Measurements from ENCODE around the gene ADAM12.

The ADAM12 gene

GRCh38 chr10:126119599-126119998 lies 268.7 kb downstream of the ADAM12 start:
- no peak for DNase-seq (ENCODE audit: low read depth in 2 of 2, low spot score in 1 of 2)

GRCh38 chr10:126118476-126118875 lies 269.8 kb downstream of the ADAM12 start:
- DNase-seq (ENCODE audit: low read depth in 2 of 2, low spot score in 1 of 2): no peak

- DNase-seq (ENCODE audit: low read depth in 2 of 2, low spot score in 1 of 2): no peak
Observed at GRCh38 chr10:126117196-126117595, 271.1 kb downstream of the ADAM12 start.

GRCh38 chr10:126115886-126116285 lies 272.4 kb downstream of the ADAM12 start:
- no peak for DNase-seq (ENCODE audit: low read depth in 2 of 2, low spot score in 1 of 2)

- no peak for DNase-seq (ENCODE audit: low read depth in 2 of 2, low spot score in 1 of 2)
Observed at GRCh38 chr10:126114884-126115555, 273.3 kb downstream of the ADAM12 start.

- DNase-seq (ENCODE audit: low read depth in 2 of 2, low spot score in 1 of 2): no peak
Observed at GRCh38 chr10:126111516-126111915, 276.8 kb downstream of the ADAM12 start.

GRCh38 chr10:126110489-126111180 lies 277.6 kb downstream of the ADAM12 start:
- no peak for DNase-seq (ENCODE audit: low read depth in 2 of 2, low spot score in 1 of 2)

GRCh38 chr10:126109893-126110292 lies 278.4 kb downstream of the ADAM12 start:
- no peak for DNase-seq (ENCODE audit: low read depth in 2 of 2, low spot score in 1 of 2)

- no peak for DNase-seq (ENCODE audit: low read depth in 2 of 2, low spot score in 1 of 2)
Observed at GRCh38 chr10:126108693-126109092, 279.6 kb downstream of the ADAM12 start.

- no peak for DNase-seq (ENCODE audit: low read depth in 2 of 2, low spot score in 1 of 2)
Observed at GRCh38 chr10:126104767-126105166, 283.5 kb downstream of the ADAM12 start.

GRCh38 chr10:126102636-126103035 lies 285.6 kb downstream of the ADAM12 start:
- DNase-seq (ENCODE audit: low read depth in 2 of 2, low spot score in 1 of 2): no peak

- DNase-seq (ENCODE audit: low read depth in 2 of 2, low spot score in 1 of 2): no peak
Observed at GRCh38 chr10:126101736-126102135, 286.5 kb downstream of the ADAM12 start.

- DNase-seq (ENCODE audit: low read depth in 2 of 2, low spot score in 1 of 2): no peak
Observed at GRCh38 chr10:126101325-126101724, 287.0 kb downstream of the ADAM12 start.

GRCh38 chr10:126099366-126099765 lies 288.9 kb downstream of the ADAM12 start:
- no peak for DNase-seq (ENCODE audit: low read depth in 2 of 2, low spot score in 1 of 2)

GRCh38 chr10:126098226-126098581 lies 290.1 kb downstream of the ADAM12 start:
- DNase-seq (ENCODE audit: low read depth in 2 of 2, low spot score in 1 of 2): no peak

- no peak for DNase-seq (ENCODE audit: low read depth in 2 of 2, low spot score in 1 of 2)
Observed at GRCh38 chr10:126097558-126098225, 290.6 kb downstream of the ADAM12 start.

- no peak for DNase-seq (ENCODE audit: low read depth in 2 of 2, low spot score in 1 of 2)
Observed at GRCh38 chr10:126094537-126094936, 293.7 kb downstream of the ADAM12 start.

- DNase-seq (ENCODE audit: low read depth in 2 of 2, low spot score in 1 of 2): no peak
Observed at GRCh38 chr10:126092366-126093215, 295.7 kb downstream of the ADAM12 start.

GRCh38 chr10:126090911-126091728 lies 297.2 kb downstream of the ADAM12 start:
- DNase-seq (ENCODE audit: low read depth in 2 of 2, low spot score in 1 of 2): no peak

GRCh38 chr10:126090443-126090842 lies 297.8 kb downstream of the ADAM12 start:
- no peak for DNase-seq (ENCODE audit: low read depth in 2 of 2, low spot score in 1 of 2)

Data from stimulated activated CD8-positive, alpha-beta memory T cell treated with anti-CD3 and anti-CD28 coated beads, Interleukin-4, amount 100 ng/mL, for 4 hours (primary cell).